Activated T-helper 1 cell treated with anti-CD3 and anti-CD28 coated beads, Interleukin-12 subunit alpha, Interleukin-12 subunit beta, Interleukin-2, Interleukin-4 antibody, amounts not matched to agents 30 ng/mL and 10 ng/mL and 1 ng/mL, durations not matched to agents 14 hours and 24 hours and 36 hours (primary cell): ENCODE measurements around the gene YY1. TPM values are rescaled to one million over a fixed set of nuclear protein-coding genes. Genes with fewer than 3 reads are reported as not detected.
"Not testable (repeated sequence)": the region's sequence is repeated elsewhere in the genome, so short reads cannot be mapped to it uniquely, and the experiment has no call there.

ENCODE experiments used
- DNase-seq: peaks from one replicate; pipeline ENCODE4 v3.0.0; 2021; ENCODE audit warnings: low spot score
- H3K27ac Mint-ChIP-seq: one replicate; pipeline ENCODE4 v1.8.0; 2021; ENCODE audit warnings: mild to moderate bottlenecking, mixed read lengths
- H3K27me3 Mint-ChIP-seq: one replicate; pipeline ENCODE4 v1.8.0; 2022; ENCODE audit warnings: mild to moderate bottlenecking, moderate library complexity, mixed read lengths; ENCODE audit not compliant: insufficient read depth
- H3K36me3 Mint-ChIP-seq: one replicate; pipeline ENCODE4 v1.8.0; 2021; ENCODE audit warnings: low read depth, mixed read lengths
- H3K4me1 Mint-ChIP-seq: one replicate; pipeline ENCODE4 v1.8.0; 2021; ENCODE audit warnings: low read depth, mixed read lengths
- H3K4me3 Mint-ChIP-seq: one replicate; pipeline ENCODE4 v1.8.0; 2021; ENCODE audit warnings: mild to moderate bottlenecking, moderate library complexity, mixed read lengths
- H3K9me3 Mint-ChIP-seq: one replicate; pipeline ENCODE4 v1.8.0; 2021; ENCODE audit warnings: mixed read lengths
- intact Hi-C: fragments of 100-400 bp; cut with micrococcal nuclease; formaldehyde crosslinking; loops from one replicate; pipeline ENCODE4 v1.15.1; 2024
- total RNA-seq: library from RNA; stranded (reverse); gene quantifications from 2 replicates; pipeline ENCODE4 v1.2.3, GENCODE V29; 2022

Gene YY1
- total RNA-seq, 1 donor from 2014 or later, result 110 TPM

DNA sequence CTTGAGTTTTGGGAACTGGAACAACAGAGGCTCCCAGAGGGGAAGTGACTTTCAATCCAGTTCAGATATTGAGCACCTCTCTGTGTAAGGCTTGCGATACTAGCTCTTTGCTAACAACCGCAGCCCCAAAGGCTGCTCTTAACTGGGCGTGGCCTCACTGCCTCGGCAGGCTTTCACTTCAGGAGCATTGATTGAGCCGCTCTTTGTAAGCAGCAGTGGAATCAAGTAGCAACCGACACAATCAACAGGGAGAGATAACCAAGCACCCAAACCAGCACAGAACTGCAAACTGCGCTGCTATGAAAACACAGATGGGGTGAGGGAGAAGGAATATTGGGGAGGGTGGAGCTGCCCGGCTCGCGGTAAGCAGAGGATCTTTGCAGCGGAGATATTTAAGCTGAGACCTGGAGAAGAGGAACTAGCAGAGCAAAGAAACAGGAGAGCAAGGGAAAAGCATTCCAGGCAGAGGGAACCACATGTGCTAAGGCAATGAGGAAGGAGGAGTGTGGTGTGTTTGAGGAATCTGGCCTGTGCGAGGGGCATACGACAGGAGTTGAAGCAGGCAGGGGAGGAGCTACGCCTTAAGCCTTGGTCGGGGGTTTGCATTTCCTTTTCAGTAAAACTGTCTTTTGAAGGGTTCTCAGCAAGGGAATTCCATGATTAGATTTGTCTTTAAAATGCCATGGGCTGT lies 17.3 kb upstream of the YY1 start:
- intact Hi-C loops, result loop anchor here (1.0 kb wide), 2 partner anchors 7 to 17 kb away; no protein-coding TSS in a partner anchor
- DNase-seq, result peak; percentile 67
- Mint-ChIP-seq H3K36me3 (peaks cover 4% of the 10 kb centered on the region), H3K27me3 (no peaks in the 10 kb centered on the region), H3K9me3 (no peaks in the 10 kb centered on the region), H3K4me1 (peaks cover 6% of the 10 kb centered on the region), H3K4me3 (no peak overlapping the region), H3K27ac (no peak overlapping the region)

DNA sequence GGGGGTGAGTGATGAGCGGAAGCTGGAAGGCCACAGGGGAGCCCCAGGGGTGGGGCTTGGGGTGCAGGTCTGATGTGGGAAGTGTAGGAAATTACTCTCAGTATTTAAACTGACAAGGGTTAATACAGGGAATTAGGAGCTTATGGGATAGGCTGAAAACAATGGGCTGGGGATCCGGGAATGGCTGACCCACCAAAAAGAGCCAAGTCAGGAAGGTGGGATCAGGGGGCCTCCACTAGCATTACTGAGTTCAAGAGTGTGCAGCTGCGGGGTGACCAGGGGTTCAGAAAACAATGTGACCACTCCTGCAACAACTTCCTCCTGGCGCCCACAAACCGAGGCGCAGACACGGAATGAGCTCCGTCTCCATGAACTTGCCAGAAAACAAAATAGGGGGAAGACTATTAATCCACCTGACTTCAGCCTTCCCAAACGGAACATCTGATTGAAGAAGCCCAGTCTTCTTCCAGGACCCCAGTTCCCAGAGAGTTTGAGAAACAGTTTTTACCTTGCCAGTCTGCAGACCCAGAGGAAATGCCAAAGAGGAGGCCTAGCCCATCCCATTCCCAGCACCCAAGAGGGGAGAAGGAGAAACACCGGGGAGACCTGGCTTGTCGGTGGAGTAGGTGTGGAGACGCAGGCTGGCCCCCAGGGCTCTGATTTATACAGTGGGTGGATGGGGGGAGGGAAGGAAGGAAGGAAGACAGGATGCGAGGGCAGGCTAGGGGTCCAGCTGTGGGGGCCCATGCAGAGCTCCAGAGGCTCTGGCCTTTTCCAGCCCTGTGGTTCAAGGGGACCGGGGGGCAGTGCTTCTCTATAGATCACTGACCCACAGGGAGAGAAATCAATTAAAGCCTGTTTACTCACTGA lies 16.5 kb upstream of the YY1 start:
- intact Hi-C loops, result loop anchor here (1.0 kb wide), 1 partner anchor 8 kb away; no protein-coding TSS in a partner anchor
- Mint-ChIP-seq H3K36me3 (peaks cover 4% of the 10 kb centered on the region), H3K27ac (no peak overlapping the region), H3K4me1 (peaks cover 6% of the 10 kb centered on the region), H3K9me3 (no peaks in the 10 kb centered on the region), H3K27me3 (no peaks in the 10 kb centered on the region), H3K4me3 (no peak overlapping the region)
- no peak for DNase-seq

- no peak overlapping the region for H3K4me3 Mint-ChIP-seq
- DNase-seq, result no peak
- no peaks in the 10 kb centered on the region for H3K27me3 Mint-ChIP-seq
- peaks cover 4% of the 10 kb centered on the region for H3K36me3 Mint-ChIP-seq
- no peaks in the 10 kb centered on the region for H3K9me3 Mint-ChIP-seq
- H3K4me1 Mint-ChIP-seq, result peaks cover 6% of the 10 kb centered on the region
- peak overlapping the region; percentile 88 for H3K27ac Mint-ChIP-seq
- intact Hi-C loops, result loop anchor here (1.0 kb wide), 1 partner anchor 11 kb away; no protein-coding TSS in a partner anchor
Measured at GRCh38 chr14:100223332-100224201, 15.4 kb upstream of the YY1 start.

GRCh38 chr14:100224229-100224866 lies 14.6 kb upstream of the YY1 start:
- intact Hi-C loops, result loop anchor here (1.0 kb wide), 1 partner anchor 10 kb away; no protein-coding TSS in a partner anchor
- Mint-ChIP-seq H3K4me1 (peaks cover 6% of the 10 kb centered on the region), H3K9me3 (no peaks in the 10 kb centered on the region), H3K27me3 (no peaks in the 10 kb centered on the region), H3K27ac (peak overlapping the region; percentile 88), H3K36me3 (peaks cover 5% of the 10 kb centered on the region), H3K4me3 (no peak overlapping the region)
- no peak for DNase-seq

GRCh38 chr14:100225169-100225568 lies 13.8 kb upstream of the YY1 start:
- Mint-ChIP-seq H3K9me3 (no peaks in the 10 kb centered on the region), H3K4me1 (peaks cover 6% of the 10 kb centered on the region), H3K36me3 (peaks cover 11% of the 10 kb centered on the region), H3K4me3 (no peak overlapping the region), H3K27ac (peak overlapping the region; percentile 55), H3K27me3 (no peaks in the 10 kb centered on the region)
- no peak for DNase-seq
- intact Hi-C loops, result no loop called here

DNA sequence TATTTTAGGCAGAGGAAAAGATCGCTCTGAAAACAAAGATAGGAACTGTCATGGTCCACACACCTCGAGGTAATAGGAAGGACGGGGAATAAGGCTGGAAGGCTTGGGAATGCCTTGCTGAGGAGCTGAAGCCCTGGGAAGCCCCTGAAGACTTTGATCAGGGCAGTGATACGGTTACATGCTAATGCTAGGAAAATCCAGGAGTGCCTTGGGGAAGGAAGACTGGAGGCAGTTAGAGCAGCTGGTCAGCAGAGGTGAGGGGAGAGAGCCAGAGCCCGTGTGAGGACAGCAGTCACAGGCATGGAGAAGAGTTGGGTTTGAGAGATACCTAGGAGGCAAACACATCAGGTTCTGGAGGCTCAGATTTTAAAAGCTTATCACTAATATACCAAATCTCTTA lies 8.6 kb upstream of the YY1 start:
- H3K4me1 Mint-ChIP-seq, result peaks cover 17% of the 10 kb centered on the region
- H3K36me3 Mint-ChIP-seq, result peaks cover 19% of the 10 kb centered on the region
- no peak for DNase-seq
- intact Hi-C loops, result no loop called here
- no peak overlapping the region for H3K4me3 Mint-ChIP-seq
- H3K9me3 Mint-ChIP-seq, result no peaks in the 10 kb centered on the region
- no peak overlapping the region for H3K27ac Mint-ChIP-seq
- H3K27me3 Mint-ChIP-seq, result no peaks in the 10 kb centered on the region

DNA sequence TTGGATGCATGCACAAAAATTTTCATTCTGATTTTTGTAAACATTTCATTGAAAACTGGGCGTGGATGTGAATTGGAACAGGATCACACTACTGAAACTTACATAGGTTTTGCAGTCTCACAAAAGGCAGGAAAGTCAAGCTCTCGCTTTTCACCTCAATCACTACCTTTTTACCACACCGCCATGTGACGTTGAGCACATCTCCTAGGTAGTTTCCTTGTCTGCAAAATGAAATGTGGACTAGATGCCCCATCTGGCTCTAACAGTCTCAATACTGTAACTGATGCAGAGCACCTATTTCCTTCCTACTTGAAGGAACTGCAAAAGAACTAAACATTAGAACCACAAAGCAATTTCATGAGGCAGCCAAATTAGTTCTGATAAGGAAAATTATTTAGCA lies 4.4 kb upstream of the YY1 start:
- H3K4me1 Mint-ChIP-seq, result peaks cover 38% of the 10 kb centered on the region
- DNase-seq, result no peak
- no peaks in the 10 kb centered on the region for H3K27me3 Mint-ChIP-seq
- peaks cover 25% of the 10 kb centered on the region for H3K36me3 Mint-ChIP-seq
- H3K4me3 Mint-ChIP-seq, result no peak overlapping the region
- H3K27ac Mint-ChIP-seq, result peak overlapping the region; percentile 3
- no peaks in the 10 kb centered on the region for H3K9me3 Mint-ChIP-seq
- intact Hi-C loops, result loop anchor here (1.0 kb wide), 1 partner anchor 10 kb away; no protein-coding TSS in a partner anchor

GRCh38 chr14:100236271-100236818 lies 2.6 kb upstream of the YY1 start:
- H3K9me3 Mint-ChIP-seq, result not testable (repeated sequence)
- peaks cover 47% of the 10 kb centered on the region for H3K4me1 Mint-ChIP-seq
- intact Hi-C loops, result loop anchor here (5.0 kb wide), 1 partner anchor 554 kb away; the partner anchor contains the start of gene CYP46A1

DNA sequence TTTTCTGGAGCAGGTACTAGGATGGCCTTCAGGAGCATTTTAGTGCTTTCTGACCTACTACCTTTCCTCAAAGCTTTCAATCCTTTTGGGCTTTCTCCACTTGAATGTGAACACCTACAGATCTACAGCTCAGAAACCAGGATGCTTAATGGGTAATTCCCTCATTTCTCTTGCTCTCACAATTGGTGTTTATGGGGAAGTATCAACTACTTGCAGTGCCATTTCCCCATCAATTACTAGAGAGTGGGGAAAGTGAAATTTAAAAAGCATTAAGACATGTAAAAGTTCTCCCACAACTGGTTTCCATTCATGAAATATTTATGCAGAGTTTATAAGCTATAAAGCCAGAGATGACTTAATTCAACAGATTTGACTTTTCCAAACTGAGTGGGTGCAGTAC lies 2.1 kb upstream of the YY1 start:
- H3K27ac Mint-ChIP-seq, result peak overlapping the region; percentile 94
- peaks cover 21% of the 10 kb centered on the region for H3K36me3 Mint-ChIP-seq
- DNase-seq, result no peak
- H3K27me3 Mint-ChIP-seq, result no peaks in the 10 kb centered on the region
- peaks cover 51% of the 10 kb centered on the region for H3K4me1 Mint-ChIP-seq
- no peaks in the 10 kb centered on the region for H3K9me3 Mint-ChIP-seq
- H3K4me3 Mint-ChIP-seq, result peak overlapping the region; percentile 92
- intact Hi-C loops, result loop anchor here (5.0 kb wide), 1 partner anchor 555 kb away; the partner anchor contains the start of gene CYP46A1

More at GRCh38 chr14:100236271-100236818, 2.6 kb upstream of the YY1 start:
- Mint-ChIP-seq H3K4me3 (peak overlapping the region; percentile 92), H3K36me3 (peaks cover 22% of the 10 kb centered on the region), H3K27ac (peak overlapping the region; percentile 94)
- not testable (repeated sequence) for DNase-seq, H3K27me3 Mint-ChIP-seq

- Mint-ChIP-seq H3K27me3 (no peaks in the 10 kb centered on the region), H3K4me3 (peak overlapping the region; percentile 92), H3K4me1 (peaks cover 59% of the 10 kb centered on the region), H3K36me3 (peaks cover 27% of the 10 kb centered on the region), H3K9me3 (no peaks in the 10 kb centered on the region), H3K27ac (peak overlapping the region; percentile 94)
- intact Hi-C loops, result loop anchor here (1.0 to 5.0 kb wide), 8 partner anchors 17 to 757 kb away; partner anchors contain the start of genes CCNK and CYP46A1
- DNase-seq, result peak; percentile 33
Measured at GRCh38 chr14:100237735-100238418, 1.1 kb upstream of the YY1 start.

- Mint-ChIP-seq H3K27me3 (no peaks in the 10 kb centered on the region), H3K36me3 (peaks cover 28% of the 10 kb centered on the region), H3K27ac (peak overlapping the region; percentile 86), H3K9me3 (no peaks in the 10 kb centered on the region), H3K4me3 (peak overlapping the region; percentile 83), H3K4me1 (peaks cover 61% of the 10 kb centered on the region)
- intact Hi-C loops, result loop anchor here (2.0 to 5.0 kb wide), 4 partner anchors 133 to 557 kb away; partner anchors contain the start of gene CYP46A1
- DNase-seq, result peak; percentile 11
Measured at GRCh38 chr14:100239211-100239839, 381 bp downstream of the YY1 start.
